ENCODE results near the gene ARMH1. TPM values are rescaled to one million over a fixed set of nuclear protein-coding genes. Genes with fewer than 3 reads are reported as not detected.

Gene ARMH1
- total RNA-seq, 1 experiment from 2014 or later: 2.8 TPM

DNA sequence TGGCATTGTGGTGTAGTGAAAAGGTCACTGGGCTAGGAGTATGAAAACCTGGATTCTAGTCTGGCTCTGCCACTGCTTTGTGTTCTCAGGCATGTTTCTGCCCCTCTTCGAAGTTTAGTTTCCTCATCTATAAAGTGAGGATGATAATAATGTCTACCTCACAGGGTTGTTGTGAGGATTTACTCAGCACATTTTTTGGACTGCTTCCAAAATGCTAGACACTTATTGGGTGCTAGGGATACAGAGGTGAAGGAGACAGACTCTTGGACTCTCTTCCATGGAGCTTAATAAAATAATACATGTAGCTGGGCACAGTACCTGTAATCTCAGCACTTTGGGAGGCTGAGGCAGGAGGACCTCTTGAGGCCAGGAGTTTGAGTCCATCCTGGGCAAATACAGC is 68.7 kb downstream of the ARMH1 start:
- BruUV-seq (replicated peaks): no TSS peak
- TF ChIP-seq, protein P1, sequence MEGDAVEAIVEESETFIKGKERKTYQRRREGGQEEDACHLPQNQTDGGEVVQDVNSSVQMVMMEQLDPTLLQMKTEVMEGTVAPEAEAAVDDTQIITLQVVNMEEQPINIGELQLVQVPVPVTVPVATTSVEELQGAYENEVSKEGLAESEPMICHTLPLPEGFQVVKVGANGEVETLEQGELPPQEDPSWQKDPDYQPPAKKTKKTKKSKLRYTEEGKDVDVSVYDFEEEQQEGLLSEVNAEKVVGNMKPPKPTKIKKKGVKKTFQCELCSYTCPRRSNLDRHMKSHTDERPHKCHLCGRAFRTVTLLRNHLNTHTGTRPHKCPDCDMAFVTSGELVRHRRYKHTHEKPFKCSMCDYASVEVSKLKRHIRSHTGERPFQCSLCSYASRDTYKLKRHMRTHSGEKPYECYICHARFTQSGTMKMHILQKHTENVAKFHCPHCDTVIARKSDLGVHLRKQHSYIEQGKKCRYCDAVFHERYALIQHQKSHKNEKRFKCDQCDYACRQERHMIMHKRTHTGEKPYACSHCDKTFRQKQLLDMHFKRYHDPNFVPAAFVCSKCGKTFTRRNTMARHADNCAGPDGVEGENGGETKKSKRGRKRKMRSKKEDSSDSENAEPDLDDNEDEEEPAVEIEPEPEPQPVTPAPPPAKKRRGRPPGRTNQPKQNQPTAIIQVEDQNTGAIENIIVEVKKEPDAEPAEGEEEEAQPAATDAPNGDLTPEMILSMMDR (IDR thresholded peaks at IDR 0.05): no peak
- TF ChIP-seq TCF7L2 (IDR thresholded peaks at IDR 0.05; ENCODE audit: low read depth, low read length) (no peak), POLR2AphosphoS5 (IDR thresholded peaks at IDR 0.05; ENCODE audit: low read depth, low read length) (no peak), SIN3A (IDR thresholded peaks at IDR 0.05; ENCODE audit: borderline replicate concordance, insufficient read depth, low read depth, low read length) (no peak)
- TF ChIP-seq, protein P2, sequence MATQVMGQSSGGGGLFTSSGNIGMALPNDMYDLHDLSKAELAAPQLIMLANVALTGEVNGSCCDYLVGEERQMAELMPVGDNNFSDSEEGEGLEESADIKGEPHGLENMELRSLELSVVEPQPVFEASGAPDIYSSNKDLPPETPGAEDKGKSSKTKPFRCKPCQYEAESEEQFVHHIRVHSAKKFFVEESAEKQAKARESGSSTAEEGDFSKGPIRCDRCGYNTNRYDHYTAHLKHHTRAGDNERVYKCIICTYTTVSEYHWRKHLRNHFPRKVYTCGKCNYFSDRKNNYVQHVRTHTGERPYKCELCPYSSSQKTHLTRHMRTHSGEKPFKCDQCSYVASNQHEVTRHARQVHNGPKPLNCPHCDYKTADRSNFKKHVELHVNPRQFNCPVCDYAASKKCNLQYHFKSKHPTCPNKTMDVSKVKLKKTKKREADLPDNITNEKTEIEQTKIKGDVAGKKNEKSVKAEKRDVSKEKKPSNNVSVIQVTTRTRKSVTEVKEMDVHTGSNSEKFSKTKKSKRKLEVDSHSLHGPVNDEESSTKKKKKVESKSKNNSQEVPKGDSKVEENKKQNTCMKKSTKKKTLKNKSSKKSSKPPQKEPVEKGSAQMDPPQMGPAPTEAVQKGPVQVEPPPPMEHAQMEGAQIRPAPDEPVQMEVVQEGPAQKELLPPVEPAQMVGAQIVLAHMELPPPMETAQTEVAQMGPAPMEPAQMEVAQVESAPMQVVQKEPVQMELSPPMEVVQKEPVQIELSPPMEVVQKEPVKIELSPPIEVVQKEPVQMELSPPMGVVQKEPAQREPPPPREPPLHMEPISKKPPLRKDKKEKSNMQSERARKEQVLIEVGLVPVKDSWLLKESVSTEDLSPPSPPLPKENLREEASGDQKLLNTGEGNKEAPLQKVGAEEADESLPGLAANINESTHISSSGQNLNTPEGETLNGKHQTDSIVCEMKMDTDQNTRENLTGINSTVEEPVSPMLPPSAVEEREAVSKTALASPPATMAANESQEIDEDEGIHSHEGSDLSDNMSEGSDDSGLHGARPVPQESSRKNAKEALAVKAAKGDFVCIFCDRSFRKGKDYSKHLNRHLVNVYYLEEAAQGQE (IDR thresholded peaks at IDR 0.05; ENCODE audit: insufficient read depth in 1 of 2, low read depth in 2 of 2, low read length in 1 of 2): no peak
- H3K4me3 ChIP-seq (ENCODE audit: low read depth in 2 of 2, low read length in 2 of 2): no peak overlapping the region
- intact Hi-C loops (cut with micrococcal nuclease; ENCODE audit: unreplicated experiment): no loop called here
- DNase-seq (ENCODE audit: low read depth, low spot score) (no peak), ATAC-seq (no peak)
- H3K27ac ChIP-seq (ENCODE audit: low read length): peak overlapping the region; percentile 29; the same call in 1 of the 2 replicates
- H3K4me1 ChIP-seq (ENCODE audit: control insufficient read depth, insufficient read depth, low read length): peaks cover 7% of the 10 kb centered on the region; the same call in 1 of the 2 replicates
- H3K27me3 ChIP-seq (ENCODE audit: control insufficient read depth, insufficient read depth, low read length): no peaks in the 10 kb centered on the region
- no peaks in the 10 kb centered on the region for H3K9me3 ChIP-seq (ENCODE audit: control insufficient read depth, insufficient read depth, low read depth, low read length)
- ChIA-PET POLR2A (no interaction called here), CTCF (interaction anchor here (0.6 to 0.8 kb wide), 2 partner anchors 12 to 37 kb away, joined by 5 read pairs; no protein-coding TSS in a partner anchor)
- in situ Hi-C loops (cut with HindIII; ENCODE audit: low pct_unique_long_range_greater_than_20kb, low sequenced_read_pairs): no loop called here
- 0 out of 2 replicates have a peak, but pooled peaks cover 2% of the 10 kb centered on the region for H3K36me3 ChIP-seq (ENCODE audit: control insufficient read depth, insufficient read depth, low read length)

DNA sequence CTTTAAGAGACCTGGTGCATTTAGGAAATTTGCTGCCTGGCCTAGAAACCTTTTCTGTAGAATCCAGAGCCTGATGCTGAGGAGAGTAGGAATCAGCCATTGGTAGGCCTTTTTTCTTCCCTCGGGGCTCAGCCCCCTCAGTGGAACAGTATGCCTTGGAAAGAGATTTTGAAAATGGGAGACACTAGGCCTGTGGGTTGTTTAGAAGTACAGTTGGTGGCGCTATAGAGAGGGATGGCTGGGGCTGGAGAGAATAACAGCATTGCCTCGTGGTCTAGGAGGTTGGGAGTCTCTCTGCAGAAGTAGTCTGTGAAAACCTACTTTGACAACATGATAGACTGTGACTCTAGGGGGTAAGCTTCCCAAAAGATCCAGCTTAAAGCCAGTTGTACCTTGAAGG is 73.4 kb downstream of the ARMH1 start:
- POLR2A ChIA-PET: interaction anchor here (0.7 to 1.2 kb wide), 2 partner anchors 28 to 47 kb away, joined by 3 to 4 read pairs; partner anchors contain the start of gene RPS8
- TF ChIP-seq TCF7L2 (IDR thresholded peaks at IDR 0.05; ENCODE audit: low read depth, low read length): no peak
- TF ChIP-seq, protein P2 (IDR thresholded peaks at IDR 0.05; ENCODE audit: insufficient read depth in 1 of 2, low read depth in 2 of 2, low read length in 1 of 2): no peak
- TF ChIP-seq, protein P1 (IDR thresholded peaks at IDR 0.05): no peak
- Histone ChIP-seq H3K27ac (ENCODE audit: low read length) (no peak overlapping the region), H3K36me3 (ENCODE audit: control insufficient read depth, insufficient read depth, low read length) (peaks cover 10% of the 10 kb centered on the region), H3K4me3 (ENCODE audit: low read depth in 2 of 2, low read length in 2 of 2) (no peak overlapping the region), H3K9me3 (ENCODE audit: control insufficient read depth, insufficient read depth, low read depth, low read length) (no peaks in the 10 kb centered on the region), H3K27me3 (ENCODE audit: control insufficient read depth, insufficient read depth, low read length) (no peaks in the 10 kb centered on the region), H3K4me1 (ENCODE audit: control insufficient read depth, insufficient read depth, low read length) (no peaks in the 10 kb centered on the region)
- ATAC-seq (no peak), DNase-seq (ENCODE audit: low read depth, low spot score) (no peak)
- CTCF ChIA-PET: no interaction called here
- in situ Hi-C loops (cut with HindIII; ENCODE audit: low pct_unique_long_range_greater_than_20kb, low sequenced_read_pairs): no loop called here
- intact Hi-C loops (cut with micrococcal nuclease; ENCODE audit: unreplicated experiment): no loop called here
- BruUV-seq (replicated peaks): no TSS peak
